ENCODE data around the gene GRK5. TPM values are rescaled to one million over a fixed set of nuclear protein-coding genes. Genes with fewer than 3 reads are reported as not detected.

The GRK5 gene
- total RNA-seq, 1 experiment from 2014 or later = 1.2 TPM

DNA sequence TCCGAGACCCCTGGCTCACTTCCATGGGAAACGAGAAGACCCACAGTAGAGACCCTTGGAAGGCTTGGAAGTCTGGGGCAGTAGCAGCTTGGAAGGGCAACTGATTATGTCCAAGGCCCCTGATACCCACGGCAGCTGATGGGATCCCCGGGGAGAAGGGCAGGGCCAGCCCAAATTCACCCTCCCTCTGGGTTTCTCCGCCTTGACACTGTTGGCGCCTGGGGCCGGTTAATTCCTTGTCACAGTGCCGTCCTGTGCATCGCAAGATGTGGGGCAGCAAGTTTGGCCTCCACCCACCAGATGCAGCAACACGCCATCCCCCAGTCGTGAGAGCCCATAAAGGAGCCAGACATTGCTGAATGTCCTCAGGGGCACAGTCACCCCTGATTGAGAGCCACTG is 245.9 kb downstream of the GRK5 start:
- Histone ChIP-seq H3K23me2 (ENCODE audit: insufficient read length, low read depth, low read length, poor library complexity, severe bottlenecking) (no peaks in the 10 kb centered on the region), H3K4me1 (ENCODE audit: insufficient read depth, low read length) (no peaks in the 10 kb centered on the region), H3K9ac (ENCODE audit: extremely low read depth, insufficient read length, low read length) (no peak overlapping the region), H3K18ac (ENCODE audit: insufficient read length, low read depth, low read length) (no peak overlapping the region), H3K79me2 (ENCODE audit: insufficient read depth, low read length) (no peaks in the 10 kb centered on the region), H2BK20ac (ENCODE audit: low read depth, low read length, poor library complexity, severe bottlenecking) (no peak overlapping the region), H2BK120ac (ENCODE audit: low read depth, low read length, poor library complexity, severe bottlenecking) (no peak overlapping the region), H4K91ac (ENCODE audit: insufficient read length, low read depth, low read length) (no peak overlapping the region), H4K8ac (replicated peaks; ENCODE audit: insufficient read length, low read depth, low read length) (no peak overlapping the region), H3K4ac (ENCODE audit: low read depth, low read length) (no peak overlapping the region), H3T11ph (ENCODE audit: low read length) (no peak overlapping the region), H3K9me3 (ENCODE audit: control insufficient read depth, low read depth, low read length) (no peaks in the 10 kb centered on the region), H3K79me1 (ENCODE audit: insufficient read depth, low read depth, low read length, poor library complexity, severe bottlenecking) (no peaks in the 10 kb centered on the region), H2AFZ (ENCODE audit: low read length) (no peak overlapping the region), H3K23ac (ENCODE audit: insufficient read length, low read depth, low read length) (no peak overlapping the region), H2BK12ac (ENCODE audit: insufficient read length, low read depth, low read length) (no peak overlapping the region), H4K20me1 (ENCODE audit: control insufficient read depth, insufficient read depth, insufficient read length) (no peaks in the 10 kb centered on the region), H3K27ac (ENCODE audit: insufficient read length, low read depth, low read length) (no peak overlapping the region), H4K5ac (ENCODE audit: insufficient read length, low read depth, low read length) (no peak overlapping the region), H3K4me2 (ENCODE audit: insufficient read depth, insufficient read length, low read length) (no peak overlapping the region), H3K56ac (ENCODE audit: insufficient read length, low read depth, low read length) (no peak overlapping the region), H2BK15ac (ENCODE audit: low read depth, low read length) (no peak overlapping the region), H3K14ac (ENCODE audit: insufficient read depth, low read length) (no peak overlapping the region; the same call in 1 of the 2 replicates), H2BK5ac (ENCODE audit: insufficient read length, low read length) (no peak overlapping the region), H2AK5ac (ENCODE audit: insufficient read length, low read length) (no peak overlapping the region), H3K27me3 (ENCODE audit: insufficient read depth, low read length) (no peaks in the 10 kb centered on the region)
- Mint-ChIP-seq H3K27ac (peak overlapping the region in 1 of 3 experiments; percentile 31; a peak in 1 of 7 replicates), H3K4me1 (peaks cover 22 to 38% of the 10 kb centered on the region in 2 experiments), H3K27me3 (ENCODE audit: low read depth) (peaks cover 3% of the 10 kb centered on the region), H3K9me3 (no peaks in the 10 kb centered on the region), H3K36me3 (ENCODE audit: insufficient read depth in 1 of 3, low read depth in 3 of 3) (no peaks in the 10 kb centered on the region; a peak in 1 of 7 replicates), H3K4me3 (no peak overlapping the region)
- DNase-seq = no peak
- WGBS (ENCODE audit: extremely low coverage, insufficient read length, low lambda C conversion rate) = no CpG with 5 or more reads among the region's 11 CpGs
- TF ChIP-seq, protein P1, sequence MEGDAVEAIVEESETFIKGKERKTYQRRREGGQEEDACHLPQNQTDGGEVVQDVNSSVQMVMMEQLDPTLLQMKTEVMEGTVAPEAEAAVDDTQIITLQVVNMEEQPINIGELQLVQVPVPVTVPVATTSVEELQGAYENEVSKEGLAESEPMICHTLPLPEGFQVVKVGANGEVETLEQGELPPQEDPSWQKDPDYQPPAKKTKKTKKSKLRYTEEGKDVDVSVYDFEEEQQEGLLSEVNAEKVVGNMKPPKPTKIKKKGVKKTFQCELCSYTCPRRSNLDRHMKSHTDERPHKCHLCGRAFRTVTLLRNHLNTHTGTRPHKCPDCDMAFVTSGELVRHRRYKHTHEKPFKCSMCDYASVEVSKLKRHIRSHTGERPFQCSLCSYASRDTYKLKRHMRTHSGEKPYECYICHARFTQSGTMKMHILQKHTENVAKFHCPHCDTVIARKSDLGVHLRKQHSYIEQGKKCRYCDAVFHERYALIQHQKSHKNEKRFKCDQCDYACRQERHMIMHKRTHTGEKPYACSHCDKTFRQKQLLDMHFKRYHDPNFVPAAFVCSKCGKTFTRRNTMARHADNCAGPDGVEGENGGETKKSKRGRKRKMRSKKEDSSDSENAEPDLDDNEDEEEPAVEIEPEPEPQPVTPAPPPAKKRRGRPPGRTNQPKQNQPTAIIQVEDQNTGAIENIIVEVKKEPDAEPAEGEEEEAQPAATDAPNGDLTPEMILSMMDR (conservative IDR thresholded peaks at IDR 0.05) = no peak

Data from H9 (cell line).